GM19193 (cell line): ENCODE data around the gene RHBG.

Source experiments
- POLR2A ChIP-seq: IDR thresholded peaks from 4 replicates; pipeline ENCODE4 v1.6.1; 2011; ENCODE audit not compliant: insufficient read depth, insufficient read length; ENCODE audit errors: extremely low read depth

The RHBG gene, protein sequence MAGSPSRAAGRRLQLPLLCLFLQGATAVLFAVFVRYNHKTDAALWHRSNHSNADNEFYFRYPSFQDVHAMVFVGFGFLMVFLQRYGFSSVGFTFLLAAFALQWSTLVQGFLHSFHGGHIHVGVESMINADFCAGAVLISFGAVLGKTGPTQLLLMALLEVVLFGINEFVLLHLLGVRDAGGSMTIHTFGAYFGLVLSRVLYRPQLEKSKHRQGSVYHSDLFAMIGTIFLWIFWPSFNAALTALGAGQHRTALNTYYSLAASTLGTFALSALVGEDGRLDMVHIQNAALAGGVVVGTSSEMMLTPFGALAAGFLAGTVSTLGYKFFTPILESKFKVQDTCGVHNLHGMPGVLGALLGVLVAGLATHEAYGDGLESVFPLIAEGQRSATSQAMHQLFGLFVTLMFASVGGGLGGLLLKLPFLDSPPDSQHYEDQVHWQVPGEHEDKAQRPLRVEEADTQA

DNA sequence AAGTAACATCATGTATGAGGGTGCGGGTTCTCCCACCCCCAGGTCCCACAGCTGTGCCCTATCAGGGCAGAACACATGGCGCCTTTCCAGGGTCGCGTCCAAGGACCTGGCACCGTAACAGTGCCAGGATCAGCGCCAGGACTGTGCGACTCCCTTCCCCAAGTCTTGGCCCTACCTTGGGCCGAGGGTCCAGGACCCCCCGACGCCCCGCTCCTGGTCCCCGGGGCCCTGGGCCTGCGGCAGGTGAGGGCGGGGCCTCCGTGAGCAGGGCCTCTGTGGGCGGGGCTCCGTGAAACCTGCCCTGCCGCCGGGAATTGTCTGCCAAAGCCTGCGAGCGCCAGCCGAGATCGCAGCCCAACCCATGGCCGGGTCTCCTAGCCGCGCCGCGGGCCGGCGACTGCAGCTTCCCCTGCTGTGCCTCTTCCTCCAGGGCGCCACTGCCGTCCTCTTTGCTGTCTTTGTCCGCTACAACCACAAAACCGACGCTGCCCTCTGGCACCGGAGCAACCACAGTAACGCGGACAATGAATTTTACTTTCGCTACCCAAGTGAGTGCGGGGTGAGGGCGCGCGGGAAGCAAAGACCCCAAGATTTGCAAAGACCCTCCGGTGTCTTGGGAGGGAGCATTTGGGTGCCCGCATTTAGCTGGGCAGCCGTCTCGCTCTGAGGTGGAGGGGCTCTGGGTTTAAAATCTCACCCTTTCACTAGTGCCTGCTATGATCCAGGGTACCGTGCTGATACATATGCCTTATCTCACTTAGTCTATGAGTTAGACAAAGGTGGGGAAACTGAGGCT lies at the start of gene RHBG:
Gene RHBG, plus strand, starts transcription at position 323 of the 796 bp plus-strand sequence. Its CDS starts 39 bp downstream, at position 362.
- TF ChIP-seq POLR2A = no peak

DNA sequence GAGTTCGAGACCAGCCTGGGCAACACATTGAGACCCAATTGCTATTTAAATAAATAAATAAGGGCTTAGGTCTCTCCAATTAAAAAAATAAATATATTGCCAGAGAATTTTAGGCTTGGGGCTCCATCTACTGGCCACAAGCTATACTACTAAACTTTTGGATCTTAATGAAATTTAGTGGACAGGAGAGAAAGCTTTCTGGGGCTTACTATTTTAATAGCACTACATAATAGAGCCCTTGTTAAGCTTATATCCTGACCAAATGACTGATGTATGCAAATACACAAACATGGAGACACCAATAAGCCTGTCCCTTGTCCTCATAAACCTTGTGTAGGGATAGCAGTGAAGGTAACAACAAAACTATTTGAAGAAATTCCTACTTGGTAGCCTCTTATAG lies 49.3 kb upstream of the RHBG start:
- no peak for TF ChIP-seq POLR2A

DNA sequence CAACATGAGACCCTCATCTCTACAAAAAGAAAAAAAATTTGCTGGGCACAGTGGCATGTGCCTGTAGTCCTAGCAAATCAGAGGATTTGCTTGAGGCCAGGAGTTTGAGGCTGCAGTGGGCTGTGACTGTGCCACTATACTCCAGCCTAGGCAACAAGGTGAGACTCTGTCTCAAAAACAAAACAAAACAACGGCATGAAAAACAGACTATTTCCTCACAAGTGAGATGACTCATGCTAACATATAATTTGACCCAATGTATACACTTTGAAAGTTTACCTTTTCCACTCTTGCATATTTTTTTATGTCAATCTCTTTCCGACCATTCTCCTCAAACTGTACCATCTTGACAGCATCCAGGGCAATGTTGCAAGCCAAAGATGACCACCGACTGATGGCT lies 48.5 kb upstream of the RHBG start:
- TF ChIP-seq POLR2A = no peak

DNA sequence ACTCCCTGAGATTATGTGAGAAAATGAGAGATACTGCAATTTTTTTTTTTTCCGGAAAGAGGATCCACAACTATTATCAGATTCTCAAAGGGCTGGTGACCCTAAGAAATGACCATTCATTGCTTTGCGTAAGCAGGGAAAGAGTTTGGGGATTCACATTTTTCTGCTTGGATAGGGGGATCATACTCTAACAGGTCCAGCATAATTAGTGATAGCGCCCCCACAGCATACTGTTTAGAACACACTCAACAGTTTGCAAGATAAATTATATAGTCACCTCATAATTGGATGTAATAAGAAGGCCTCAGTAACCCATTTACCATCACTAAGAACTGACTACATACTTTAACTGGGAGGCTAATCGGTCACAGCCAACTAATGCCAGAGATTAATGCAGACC lies 32.8 kb upstream of the RHBG start:
- no peak for TF ChIP-seq POLR2A

DNA sequence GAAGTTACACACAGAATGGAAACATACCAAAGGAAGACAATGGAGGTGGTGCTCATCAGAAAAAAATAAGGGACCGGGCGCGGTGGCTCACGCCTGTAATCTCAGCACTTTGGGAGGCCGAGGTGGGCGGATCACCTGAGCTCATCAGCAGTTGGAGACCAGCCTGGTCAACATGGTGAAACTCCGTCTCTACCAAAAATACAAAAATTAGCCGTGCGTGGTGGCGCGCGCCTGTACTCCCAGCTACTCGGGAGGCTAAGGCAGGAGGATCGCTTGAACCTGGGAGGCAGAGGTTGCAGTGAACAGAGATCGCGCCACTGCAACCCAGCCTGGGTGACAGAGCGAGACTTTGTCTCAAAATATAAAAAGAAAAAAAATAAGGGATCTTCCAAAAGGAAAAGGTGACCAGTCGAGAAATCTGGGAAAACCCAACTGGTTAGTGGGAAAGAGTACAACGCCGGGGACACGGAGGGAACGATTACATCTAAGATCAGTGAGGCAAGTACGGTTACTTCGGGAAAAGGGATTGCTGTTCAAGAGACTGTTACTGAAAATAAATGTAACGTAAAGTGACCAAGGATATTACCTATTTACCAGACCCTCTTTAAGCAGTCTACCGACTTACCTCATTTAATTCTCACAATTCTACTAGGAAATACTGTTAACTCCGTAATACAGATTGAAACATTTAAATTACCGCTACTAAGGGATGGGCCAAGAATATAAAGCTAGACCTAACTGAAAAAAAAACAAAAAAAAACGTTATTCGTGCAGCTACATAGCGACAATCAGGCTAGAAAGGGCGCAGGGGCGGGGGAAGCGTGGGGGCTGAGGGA lies 31.7 kb upstream of the RHBG start:
- no peak for TF ChIP-seq POLR2A

DNA sequence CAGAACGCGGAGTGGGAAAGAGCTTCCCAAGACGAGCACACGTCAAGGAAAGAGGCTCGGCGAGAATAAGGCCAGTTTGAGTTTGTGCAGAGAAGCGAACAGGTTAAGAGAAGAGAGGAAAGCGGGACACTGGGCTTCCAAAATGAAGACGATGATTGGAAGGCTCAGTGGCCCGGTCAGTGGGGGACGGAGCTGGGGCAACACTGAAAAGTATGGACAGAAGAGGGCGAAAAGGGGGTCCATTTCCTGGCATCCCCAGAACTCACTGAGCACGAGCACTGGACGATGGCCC lies 31.2 kb upstream of the RHBG start:
- TF ChIP-seq POLR2A = no peak

DNA sequence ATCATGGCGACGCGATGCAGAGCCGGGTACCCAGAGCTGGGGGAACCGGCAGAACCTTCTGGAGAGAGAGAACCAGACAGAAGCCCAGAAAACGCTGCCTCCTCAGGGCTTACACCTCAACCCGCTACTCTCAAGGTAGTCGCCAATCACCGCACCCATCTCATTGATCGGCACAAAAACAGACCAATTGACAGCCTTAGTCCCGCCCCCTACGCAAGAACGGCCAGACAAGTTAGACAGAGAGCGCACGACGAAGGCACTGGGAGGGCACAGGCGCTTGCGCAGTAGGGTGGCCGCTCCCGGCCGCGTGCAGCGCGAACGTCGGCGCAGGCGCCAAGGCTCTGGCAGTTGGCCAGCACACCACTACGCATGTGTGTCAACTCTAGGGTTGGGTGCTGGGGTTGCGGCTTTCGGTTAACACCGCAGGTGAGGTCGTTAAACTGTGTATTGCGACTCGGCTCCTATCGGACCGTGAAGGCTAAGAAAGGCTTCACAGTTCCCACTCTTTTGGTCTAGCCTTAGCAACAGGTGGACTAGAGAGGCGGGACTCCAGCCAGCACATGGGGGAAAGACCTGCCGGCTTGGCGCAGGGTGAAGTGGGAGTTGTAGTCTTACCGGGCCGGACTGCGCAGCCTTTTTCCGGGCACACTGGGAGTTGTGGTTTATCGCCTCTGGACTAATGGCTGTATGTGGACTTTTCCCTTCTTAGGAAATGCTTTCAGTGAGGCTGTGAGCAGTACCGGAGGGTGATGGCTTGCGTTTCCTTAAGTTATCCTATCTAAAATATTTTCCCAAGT lies 30.6 kb upstream of the RHBG start, which contains the start of the genes CCT3 and TSACC:
Gene CCT3, minus strand, starts transcription at position 113 of the 797 bp plus-strand sequence. Its CDS starts 108 bp downstream, at position 5.
Gene TSACC, plus strand, starts transcription at position 347 of the 797 bp plus-strand sequence. CDS start 1,232 bp downstream, outside the sequence.
- peak; percentile 93 for TF ChIP-seq POLR2A

DNA sequence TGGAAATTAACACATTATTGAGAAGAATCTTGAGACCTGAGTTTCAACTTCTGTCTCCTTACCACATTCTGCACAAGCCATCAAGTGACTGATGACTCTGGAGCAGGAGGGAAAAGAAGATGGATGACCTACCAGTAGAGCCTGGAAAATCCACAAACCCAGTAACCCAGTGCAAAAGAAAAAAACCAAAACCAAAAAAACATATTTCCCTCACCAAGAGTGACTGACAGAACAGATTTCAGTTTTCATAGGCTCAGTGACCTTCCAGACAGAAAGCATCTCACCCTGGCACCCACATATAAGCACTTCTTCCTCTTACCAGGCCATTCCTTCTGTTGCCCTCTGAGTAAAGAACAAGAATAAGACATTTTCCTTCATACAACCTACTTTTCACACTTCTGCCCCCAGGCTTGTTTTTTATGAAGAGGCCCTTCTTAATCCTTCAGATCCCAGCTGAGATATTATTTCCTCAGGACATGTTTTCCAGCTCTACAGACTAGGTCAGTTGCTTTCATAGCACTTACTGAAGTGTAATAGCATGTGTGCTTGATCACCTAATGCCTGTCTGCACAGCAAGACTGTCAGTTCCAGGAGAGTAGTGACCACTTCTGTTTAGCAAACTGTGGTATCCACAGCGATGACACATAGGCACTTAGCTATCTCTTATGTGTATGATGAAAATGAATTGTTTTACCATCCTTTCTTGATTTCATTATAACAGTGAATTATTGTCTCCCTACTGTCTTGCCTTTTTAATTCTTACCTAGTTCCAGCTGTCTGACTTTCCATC lies 26.6 kb upstream of the RHBG start:
- TF ChIP-seq POLR2A = no peak

DNA sequence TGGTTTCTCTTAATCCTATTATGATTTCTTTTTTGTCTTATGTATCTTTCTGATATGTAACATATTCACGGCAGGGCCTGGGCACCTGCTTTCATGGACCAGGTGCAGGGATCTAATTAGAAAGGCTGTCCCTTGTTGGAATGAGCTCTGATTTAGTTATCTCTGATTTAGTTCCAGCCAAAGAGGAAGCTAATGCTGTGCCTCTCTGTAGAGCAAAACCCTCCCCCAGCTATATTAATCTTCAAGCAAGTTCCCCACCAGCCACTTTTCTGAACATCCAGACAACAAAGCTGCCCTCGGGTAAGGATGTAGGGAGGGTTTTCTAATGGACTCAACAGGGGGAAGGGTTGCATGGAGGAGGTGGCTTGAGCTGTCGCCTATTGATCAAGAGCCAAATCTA lies 24.6 kb upstream of the RHBG start:
- TF ChIP-seq POLR2A = no peak

DNA sequence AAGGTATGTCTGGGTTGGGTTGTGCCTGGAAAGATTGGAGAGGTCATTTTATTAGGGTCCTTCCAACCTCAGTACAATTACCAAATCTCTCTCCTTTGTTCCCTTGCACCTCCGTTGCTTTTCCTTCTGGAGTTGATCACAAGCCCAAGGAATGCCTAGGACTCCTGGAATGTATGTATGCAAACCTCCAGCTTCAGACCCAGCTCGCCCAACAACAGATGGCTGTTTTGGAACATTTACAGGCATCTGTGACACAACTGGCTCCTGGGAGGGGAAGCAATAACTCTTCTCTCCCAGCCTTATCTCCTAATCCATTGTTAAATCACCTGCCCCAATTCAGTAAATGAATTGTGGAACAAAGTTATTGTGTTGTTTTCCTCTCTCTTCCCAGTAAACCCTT lies 22.4 kb upstream of the RHBG start:
- no peak for TF ChIP-seq POLR2A

DNA sequence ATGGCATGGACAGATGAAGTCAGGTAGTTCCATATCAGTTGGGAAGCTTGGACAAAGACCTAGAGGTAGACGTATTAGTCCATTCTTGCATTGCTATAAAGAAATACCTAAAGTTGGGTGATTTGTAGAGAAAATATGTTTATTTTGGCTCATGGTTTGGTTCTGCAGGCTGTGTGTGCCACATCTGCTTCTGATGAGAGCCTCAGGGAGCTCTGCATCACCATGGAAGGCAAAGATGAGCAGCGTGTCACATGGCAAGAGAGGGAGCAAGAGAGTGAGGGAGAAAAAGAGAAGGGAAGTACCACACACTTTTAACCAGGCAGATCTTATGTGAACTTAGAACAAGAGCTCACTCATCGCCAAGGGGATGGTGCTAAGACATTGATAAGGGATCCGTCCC lies 21.7 kb upstream of the RHBG start:
- TF ChIP-seq POLR2A = no peak

DNA sequence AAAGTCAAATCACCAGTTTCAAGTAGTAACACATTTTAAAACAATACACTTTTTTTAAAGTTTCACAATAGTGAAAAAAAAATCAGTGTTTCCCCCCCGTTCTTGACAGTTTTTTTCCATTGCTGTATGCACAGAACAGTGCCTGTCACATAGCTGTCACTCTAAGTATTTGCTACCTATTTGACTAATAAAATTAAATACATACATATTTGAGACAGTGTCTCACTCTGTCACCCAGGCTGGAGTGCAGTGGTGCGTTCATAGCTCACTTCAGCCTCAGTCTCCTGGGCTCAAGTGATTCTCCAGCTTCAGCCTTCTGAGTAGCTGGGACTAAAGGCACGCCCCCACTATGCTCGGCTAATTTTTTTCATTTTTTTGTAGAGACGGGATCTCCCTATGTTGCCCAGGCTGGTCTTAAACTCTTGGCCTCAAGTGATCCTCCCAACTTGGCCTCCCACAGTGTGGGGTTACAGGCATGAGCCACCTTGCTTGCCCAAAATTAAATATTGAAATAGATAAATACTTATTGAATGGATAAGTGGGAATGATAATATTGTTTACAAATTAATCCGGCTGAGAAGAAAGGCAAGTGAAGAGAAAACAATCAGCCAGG lies 12.6 kb upstream of the RHBG start:
- TF ChIP-seq POLR2A = no peak
